GM18511 (cell line): ENCODE data around the gene SH2D4B.
A peak's percentile ranks its signal among the peaks of the same experiment; 100 is the strongest.

Experiments
- ATAC-seq: cut with Tn5 transposase; IDR thresholded peaks from one replicate; pipeline ENCODE4 v1.9.1; 2021; ENCODE audit warnings: mild to moderate bottlenecking, moderate library complexity; ENCODE audit not compliant: unreplicated experiment

Gene SH2D4B

DNA sequence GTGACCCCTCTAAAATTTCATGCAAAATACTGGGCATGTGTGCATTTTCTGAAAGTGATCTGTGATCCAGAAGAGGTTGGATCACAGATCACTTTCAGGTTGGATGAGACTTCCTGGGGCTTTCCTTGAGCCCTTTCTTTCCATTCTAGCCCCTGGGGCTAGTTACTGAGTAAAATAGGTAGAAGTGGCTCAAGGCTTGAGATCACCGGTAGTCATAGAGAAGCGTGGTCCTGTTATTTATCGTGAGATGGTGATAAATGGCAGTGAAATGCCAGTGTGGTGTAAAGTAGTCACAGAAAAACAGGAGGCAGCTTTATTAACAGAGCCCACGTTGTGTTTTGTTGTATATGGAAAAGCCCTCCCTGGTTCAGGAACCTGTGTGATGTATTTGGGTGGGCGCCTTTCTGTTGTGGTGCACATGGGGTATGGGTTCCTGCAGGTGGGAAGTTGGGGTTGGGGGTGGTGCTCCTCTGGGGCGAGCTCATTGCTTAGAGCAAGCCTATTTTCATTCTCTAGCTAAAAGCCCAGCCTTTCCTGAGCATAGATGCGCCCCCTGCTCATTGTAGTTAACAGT, 34.0 kb upstream of the SH2D4B start:
- ATAC-seq: no peak

DNA sequence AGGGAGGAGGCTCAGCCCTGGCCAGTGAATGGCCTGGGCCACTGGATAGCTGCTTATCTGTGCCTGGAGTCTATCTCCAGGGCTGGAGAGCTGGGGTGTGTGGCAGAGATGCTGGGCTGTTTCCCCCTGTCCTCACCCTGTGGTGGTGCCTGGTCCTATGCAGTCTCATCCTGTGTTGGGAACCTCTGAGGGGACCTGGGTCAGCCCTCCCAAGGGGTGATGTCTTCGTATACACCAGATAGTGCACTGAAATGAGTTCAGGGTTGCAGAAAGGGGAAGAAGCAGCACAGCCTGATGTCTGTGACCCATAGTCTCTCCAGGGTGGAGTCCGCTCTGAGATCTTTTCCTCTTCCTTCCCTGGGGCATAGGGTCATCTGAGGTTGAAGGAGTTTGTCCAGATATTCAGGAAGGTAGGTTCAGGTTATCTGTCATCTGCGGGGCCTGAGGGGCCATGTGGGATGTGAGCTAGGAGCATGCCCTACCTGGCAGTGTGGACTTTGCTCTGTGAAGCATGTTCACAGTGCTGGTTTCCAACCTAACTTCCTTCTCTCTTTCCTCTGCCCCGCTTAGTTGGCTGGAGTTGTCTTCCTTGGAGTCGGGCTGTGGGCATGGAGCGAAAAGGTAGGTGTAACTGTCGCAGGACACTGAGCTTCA, 33.4 kb upstream of the SH2D4B start:
- ATAC-seq: no peak

DNA sequence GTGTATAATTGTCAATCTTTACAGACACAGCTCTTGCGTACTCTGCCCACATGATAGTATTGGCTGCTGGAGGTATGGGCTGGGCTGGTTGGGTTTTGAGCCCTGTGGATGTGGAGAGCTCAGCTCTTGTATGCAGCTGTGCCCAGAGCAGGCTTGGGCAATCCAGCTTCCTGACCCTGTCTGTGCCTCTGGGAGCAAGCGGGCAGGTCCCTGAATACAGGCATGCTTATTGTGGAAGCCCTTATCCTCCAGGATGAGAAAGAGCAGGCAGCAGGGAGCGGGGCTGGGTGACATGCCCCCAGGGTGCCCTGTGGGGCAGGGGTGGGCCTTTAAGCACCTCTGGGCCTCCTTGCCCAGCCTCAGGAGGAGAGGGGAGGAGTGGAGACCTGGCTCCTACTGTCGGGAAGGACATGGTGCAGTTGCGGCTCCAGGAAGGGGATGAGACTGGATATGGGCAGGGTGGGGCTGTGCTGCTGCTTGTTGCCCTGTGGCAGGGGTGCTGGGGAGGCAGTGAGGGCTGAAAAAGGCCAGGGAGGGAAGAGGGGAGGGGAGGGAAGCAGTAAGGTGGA, 32.7 kb upstream of the SH2D4B start:
- ATAC-seq: no peak

DNA sequence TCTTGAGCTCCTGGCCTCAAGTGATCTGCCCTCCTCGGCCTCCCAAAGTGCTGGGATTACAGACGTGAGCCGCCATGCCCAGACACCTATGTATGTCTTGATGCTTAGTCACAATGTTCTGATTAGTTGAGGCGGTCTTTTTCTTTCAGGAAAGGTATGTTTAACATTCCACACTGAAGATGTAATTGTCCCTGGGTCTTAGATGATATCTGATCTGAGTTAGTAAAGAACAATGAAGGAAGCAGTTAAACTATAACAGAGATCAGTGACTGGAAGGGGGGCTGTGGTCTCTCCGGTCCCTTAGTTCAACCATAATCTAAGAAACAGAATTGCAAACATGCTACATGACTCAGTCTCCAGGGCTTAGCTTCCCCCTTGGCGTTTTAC, 31.5 kb upstream of the SH2D4B start:
- ATAC-seq: no peak

DNA sequence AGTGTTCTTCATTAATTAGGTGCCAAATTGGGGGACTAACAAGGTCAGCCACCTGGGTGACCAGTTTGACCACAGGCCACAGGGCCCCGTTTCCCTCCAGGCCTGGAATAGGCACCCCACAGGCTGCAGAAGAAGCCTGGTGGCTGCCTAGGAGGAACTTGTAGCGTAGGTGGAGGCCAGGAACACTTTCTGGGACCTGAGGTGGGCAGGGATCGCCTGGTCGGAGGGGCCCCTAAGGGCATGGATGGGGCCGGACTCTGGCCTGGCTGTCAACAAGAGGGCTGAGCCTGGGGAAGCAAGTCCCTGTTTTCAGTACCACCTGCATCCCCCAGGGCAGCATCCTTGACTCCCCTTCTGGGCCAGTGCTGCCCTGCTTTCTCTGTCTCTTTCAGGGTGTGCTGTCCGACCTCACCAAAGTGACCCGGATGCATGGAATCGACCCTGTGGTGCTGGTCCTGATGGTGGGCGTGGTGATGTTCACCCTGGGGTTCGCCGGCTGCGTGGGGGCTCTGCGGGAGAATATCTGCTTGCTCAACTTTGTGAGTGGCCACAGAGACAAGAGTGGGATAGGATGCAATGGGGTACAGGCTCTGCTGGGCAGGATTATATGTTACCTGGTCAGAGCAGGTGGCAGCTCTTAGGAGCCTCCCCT, 30.7 kb upstream of the SH2D4B start:
- no peak for ATAC-seq

DNA sequence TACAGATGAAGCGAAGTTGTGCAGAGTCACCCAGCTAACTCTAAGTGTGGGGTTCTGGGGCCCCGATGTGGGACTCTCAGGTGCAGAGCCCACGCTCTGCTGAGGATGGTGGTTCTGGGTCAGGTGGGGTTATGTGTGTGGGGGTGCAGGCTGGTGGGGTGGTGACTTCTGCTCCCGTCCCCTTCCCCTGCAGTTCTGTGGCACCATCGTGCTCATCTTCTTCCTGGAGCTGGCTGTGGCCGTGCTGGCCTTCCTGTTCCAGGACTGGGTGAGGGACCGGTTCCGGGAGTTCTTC, 28.6 kb upstream of the SH2D4B start:
- no peak for ATAC-seq

DNA sequence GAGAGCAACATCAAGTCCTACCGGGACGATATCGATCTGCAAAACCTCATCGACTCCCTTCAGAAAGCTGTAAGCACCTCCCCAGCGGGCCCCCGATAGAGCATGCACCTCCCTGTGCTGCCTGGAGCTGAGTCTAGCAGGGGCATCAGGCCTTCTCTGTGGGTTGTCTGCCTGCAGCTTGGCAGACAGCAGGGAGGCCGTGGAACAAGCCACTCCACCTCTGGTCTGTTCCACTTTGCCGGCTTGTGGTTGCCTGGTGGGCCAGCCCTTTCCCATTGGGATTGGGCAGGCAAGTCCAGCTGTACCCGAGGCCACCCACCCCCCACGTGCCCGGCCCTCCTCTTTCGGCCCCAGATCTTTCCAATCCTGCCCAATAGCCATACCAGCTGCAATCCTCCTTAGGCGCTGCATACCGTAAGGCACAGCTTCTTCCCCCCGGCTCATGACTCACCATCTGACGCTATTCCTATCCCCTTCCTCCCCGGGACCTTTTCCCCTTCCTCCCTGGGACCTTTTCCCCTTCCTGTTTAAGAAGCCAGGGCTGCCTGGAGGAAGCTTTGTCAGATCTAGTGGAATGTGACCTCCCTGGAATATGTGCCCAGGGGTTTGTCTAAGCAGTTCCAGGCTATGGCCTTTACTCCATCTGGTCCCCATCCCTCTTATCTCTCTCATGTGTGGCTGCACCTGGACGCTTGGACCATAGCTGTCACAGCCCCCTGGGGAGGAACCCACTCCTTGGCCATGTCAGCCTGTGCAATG, 28.1 kb upstream of the SH2D4B start:
- ATAC-seq: no peak

DNA sequence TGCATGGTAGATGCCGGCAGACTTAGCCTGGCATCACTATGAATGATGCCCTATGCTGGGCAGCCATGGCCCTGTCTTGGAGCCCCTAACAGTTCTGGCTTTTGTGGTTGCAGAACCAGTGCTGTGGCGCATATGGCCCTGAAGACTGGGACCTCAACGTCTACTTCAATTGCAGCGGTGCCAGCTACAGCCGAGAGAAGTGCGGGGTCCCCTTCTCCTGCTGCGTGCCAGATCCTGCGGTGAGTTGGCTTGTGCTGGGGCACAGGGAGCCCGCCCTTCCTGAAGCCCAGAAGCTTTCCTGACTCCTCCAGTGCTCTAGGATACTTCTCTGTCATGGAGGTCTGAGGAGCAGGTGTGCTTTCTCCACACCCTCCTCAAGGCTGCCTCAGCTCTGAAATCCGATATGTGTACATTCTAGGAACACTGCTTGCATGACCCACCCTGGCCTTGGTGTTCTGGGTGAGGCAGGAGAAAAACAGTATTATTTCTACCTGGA, 25.6 kb upstream of the SH2D4B start:
- no peak for ATAC-seq

DNA sequence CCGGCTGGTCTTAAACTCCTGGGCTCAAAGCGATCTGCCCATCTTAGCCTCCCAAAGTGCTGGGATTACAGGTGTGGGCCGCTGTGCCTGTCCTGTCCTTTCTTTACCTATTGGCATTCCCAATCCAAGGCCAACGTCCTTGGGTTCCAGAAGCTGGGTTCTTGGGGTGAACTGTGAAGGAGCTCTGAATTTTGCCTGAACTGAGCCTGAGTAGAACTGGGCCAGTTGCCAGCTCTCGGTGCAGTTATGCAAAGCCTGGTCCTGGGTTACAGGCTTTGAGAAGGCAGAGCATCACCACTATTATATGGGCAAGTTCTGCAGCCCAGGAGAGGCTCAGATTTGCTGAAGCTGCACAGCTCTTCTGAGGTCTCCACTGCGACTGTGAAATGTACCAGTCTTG, 24.6 kb upstream of the SH2D4B start:
- no peak for ATAC-seq

DNA sequence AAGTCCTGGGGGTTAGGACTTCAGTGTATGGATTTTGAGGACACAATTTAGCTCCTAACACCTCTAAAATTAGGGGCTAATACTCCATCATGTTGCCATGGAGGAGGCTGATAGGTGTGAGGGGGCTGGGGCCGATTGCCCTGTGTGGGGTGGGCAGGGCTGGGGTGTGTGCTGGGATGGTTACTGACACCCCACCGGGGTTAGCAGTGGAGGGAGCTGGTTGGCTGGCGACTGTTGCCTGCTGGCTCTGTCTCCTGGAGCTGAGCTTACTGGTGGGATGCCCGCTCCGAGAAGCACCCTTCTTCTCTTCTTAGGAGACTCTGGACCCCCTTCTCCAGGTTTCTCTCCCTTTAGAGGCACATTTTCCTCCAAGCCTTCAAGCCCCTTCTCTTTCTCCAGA, 22.2 kb upstream of the SH2D4B start:
- no peak for ATAC-seq

DNA sequence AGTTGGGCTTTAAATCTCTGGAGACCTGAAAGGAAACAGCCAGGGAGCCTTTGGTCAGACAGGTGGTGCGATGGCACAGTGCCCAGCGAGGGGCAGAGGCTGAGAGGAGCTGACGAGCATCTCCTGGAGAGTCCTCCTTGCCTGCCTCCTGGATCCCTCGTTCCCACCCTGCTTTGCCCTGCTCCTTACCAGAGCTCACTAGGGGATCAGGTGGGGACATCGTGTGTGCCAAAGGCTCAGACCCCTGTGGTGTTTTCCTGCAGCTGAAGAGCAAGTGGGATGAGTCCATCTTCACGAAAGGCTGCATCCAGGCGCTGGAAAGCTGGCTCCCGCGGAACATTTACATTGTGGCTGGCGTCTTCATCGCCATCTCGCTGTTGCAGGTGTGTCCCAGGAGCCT, 21.8 kb upstream of the SH2D4B start:
- ATAC-seq: no peak

DNA sequence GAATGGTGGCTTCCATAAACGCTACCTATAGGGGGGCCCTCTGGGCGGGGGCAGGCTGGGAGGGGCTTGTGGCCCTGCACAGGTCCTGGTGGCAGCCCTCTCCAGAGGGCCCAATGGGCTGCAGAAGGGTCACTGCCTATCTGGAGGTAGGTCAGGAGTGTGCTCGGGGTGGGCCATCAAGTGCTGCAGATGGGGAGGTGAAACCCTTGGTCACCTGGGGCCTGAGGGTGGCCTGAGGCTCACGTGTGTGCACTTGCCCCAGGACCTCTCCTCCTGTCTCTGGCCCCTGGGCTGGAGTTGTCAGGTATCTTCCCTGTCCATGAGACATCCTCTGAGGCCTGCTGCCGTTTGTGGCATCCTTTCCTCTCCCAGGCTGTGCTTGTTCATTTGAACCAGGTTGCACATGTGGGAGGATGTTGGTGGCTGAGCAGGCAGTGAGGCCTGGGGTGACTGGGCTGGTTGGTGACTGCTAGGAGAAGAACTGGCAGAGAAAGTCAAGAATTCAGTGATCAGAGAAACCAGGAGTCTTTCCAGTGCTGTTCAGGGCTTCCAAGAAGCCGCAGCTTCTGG, 21.1 kb upstream of the SH2D4B start:
- ATAC-seq: no peak

DNA sequence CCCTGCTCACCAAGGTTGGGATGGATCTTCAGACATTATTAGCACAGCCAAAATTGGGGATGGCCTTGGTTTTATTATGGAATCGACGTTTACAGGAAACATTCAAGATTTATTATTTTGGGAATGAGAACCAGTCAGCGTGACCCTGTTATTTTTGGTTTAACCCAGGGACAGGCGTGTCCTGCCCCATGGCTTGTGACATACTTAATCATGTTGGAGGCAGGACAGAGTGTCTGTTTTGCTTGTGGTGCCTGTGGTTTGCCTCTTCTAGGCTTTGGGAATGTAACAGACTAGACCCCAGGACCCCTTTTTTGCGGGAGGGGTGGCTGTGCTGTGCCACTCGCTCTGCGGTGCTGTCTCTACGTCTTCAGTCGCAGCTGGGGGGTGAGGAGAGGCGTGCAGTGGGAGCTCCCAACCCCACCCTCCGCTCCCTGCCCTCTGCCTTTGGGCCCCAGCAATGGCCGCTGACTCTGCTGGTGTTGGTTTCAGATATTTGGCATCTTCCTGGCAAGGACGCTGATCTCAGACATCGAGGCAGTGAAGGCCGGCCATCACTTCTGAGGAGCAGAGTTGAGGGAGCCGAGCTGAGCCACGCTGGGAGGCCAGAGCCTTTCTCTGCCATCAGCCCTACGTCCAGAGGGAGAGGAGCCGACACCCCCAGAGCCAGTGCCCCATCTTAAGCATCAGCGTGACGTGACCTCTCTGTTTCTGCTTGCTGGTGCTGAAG, 20.1 kb upstream of the SH2D4B start:
- ATAC-seq: no peak

DNA sequence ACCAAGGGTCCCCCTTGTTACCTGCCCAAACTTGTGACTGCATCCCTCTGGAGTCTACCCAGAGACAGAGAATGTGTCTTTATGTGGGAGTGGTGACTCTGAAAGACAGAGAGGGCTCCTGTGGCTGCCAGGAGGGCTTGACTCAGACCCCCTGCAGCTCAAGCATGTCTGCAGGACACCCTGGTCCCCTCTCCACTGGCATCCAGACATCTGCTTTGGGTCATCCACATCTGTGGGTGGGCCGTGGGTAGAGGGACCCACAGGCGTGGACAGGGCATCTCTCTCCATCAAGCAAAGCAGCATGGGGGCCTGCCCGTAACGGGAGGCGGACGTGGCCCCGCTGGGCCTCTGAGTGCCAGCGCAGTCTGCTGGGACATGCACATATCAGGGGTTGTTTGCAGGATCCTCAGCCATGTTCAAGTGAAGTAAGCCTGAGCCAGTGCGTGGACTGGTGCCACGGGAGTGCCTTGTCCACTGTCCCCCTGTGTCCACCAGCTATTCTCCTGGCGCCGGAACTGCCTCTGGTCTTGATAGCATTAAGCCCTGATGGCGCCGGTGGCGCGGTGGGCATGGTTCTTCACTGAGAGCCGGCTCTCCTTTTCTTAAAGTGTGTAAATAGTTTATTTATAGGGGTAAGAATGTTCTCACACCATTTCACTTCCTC, 19.4 kb upstream of the SH2D4B start:
- ATAC-seq: peak; percentile 63

DNA sequence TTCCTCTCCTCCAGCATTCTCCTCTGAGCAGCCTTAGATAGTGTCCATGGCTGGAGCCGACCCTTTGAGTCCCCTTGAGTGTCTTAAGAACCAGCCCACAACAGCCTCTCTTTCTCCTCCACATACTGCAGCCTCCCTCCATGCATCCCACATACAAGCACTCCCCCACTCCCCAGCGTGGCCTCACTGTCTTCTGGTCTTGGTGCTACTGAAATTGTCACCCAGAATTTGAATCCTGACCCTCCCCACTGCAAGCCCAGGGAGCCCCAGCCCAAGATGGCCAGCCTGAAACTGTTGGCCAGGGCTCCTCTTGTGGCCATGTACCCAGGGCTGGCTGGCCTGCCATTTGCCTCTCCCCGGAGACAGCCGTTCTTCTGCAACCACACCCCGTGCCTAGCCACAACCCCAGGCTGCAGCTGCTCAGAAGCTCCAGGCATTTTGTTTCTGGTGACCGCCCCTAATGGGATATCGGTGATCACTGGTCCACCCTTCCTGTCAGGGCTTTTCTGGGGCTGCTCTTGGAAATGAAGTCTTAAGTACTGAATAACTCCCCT, 18.8 kb upstream of the SH2D4B start:
- ATAC-seq: peak; percentile 38

DNA sequence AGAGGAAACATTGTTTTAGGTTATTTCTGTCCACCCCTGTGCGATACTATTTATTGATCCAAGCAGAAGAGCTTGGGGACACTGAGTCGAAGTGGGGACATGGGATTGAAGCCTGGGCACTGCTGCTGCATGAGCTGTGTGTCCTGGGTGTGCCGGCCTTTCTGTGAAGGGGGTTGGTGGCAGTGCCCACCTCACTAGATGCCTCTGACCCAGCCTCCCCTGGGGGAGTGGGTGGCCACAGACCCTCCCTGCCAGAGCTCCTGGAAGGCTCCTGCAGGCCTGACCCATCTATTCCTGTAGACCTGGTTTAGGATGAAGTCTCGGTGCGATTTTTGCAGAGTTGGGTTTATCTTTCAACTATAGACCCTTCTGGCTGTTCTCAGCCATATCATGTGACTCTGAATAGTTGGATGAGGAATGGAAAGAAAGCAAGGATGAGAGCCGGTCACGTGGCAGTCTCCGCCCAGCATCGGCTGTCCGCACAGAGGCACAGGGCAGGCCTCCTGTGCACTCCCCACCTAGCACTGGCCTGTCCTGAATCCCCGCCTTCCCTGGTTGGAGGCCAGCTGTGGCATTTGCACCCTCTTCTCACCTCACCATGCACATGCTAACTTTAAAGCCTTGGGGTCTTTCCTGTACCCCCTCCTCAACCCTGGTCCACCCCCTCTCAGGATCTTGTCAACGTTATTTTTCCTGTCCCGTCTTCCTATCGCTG, 17.6 kb upstream of the SH2D4B start:
- ATAC-seq: no peak

DNA sequence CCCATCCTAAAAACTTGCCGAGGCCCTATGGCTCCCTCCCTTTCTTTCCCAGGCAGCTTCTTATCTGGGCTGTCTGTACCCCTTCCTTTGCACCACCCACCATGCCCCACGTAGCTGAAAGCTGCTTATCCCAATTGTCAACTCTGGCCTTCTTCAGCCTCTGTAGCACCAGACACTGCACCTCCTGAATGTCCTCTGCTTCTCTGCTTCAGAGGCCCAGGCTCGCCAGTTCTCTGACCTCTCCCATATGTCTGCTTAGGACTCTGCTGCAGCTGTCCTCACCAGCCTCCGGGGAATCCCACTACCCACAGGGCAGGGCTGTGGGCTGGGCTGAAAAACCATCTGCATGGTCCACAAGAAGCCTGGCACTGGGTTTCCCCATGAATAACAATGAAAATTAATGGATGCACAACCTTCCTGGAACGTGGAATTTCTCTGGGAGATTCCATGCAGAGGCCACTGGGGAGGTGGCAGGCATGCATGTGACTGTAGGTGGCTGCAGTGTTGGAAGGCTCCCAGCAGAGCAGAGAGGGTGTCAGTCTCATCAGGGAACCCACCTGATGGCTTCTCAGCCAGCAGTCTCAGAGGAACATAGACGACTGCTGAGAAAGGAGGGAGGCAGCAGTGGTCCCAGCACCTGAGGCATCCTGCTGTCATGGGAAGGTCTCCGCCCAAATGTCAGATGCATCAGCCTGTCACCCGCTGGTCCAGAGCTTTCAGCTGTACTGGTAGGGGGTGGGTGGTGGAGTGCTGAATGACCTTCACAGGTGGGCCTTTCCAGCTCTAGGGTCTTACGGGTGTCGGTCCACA, 16.8 kb upstream of the SH2D4B start:
- no peak for ATAC-seq

DNA sequence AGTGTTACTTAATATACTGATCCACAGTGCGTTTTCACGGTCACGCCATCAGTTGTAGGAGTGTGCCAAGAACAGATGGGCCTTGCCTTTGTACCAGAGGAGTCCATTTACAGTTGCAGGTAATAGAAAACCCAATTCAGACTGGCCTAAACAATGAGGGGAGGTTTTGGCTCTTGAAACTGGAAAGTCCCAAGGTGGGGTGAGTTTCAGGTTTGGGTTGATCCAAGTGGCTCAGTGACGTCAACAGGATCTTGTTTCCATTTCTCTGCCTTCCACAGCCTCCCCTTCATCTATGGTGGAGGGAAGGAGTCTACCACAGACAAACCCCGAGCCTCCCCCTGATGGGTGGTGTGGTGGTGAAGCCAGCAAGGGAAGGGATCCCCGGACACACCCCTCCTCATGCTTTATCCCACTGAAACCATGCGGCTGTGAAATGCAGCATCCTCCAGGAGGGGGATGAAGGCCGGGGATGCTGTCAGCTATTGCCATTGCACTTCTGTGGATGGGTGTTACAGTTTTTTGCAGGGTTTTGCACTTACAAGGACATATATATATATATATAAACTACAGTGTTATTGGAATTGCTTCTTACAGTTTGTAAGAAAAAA, 14.8 kb upstream of the SH2D4B start:
- ATAC-seq: no peak
